RKO (cell line): ENCODE results near the gene ALG1.
A peak's percentile ranks its signal among the peaks of the same experiment; 100 is the strongest.
"Not testable (repeated sequence)": the region's sequence is repeated elsewhere in the genome, so short reads cannot be mapped to it uniquely, and the experiment has no call there.

Experiments
- DNase-seq: peaks from one replicate; pipeline ENCODE4 v3.0.0-alpha.2; 2016; ENCODE audit warnings: low spot score

Gene ALG1

GRCh38 chr16:5071681-5072333 is at the start of gene ALG1:
Gene ALG1 (plus strand): TSS chr16:5071843. CDS start chr16:5071850, 7 bp downstream.
- peak; percentile 90 for DNase-seq

- DNase-seq = no peak
These were observed 49.1 kb upstream of the ALG1 start for GRCh38 chr16:5022521-5022920.

GRCh38 chr16:5024632-5025031 is 47.0 kb upstream of the ALG1 start:
- peak; percentile 59 for DNase-seq

- DNase-seq = no peak
These were observed 46.4 kb upstream of the ALG1 start for GRCh38 chr16:5025171-5025632.

GRCh38 chr16:5026664-5027063 is 45.0 kb upstream of the ALG1 start:
- no peak for DNase-seq

- DNase-seq = no peak
These were observed 44.6 kb upstream of the ALG1 start for GRCh38 chr16:5027086-5027485.

GRCh38 chr16:5027575-5028235 is 43.9 kb upstream of the ALG1 start:
- no peak for DNase-seq

GRCh38 chr16:5028950-5029475 is 42.6 kb upstream of the ALG1 start:
- DNase-seq = no peak

GRCh38 chr16:5030251-5030870 is 41.3 kb upstream of the ALG1 start:
- DNase-seq = no peak

- no peak for DNase-seq
These were observed 40.0 kb upstream of the ALG1 start for GRCh38 chr16:5031601-5032000.

GRCh38 chr16:5032748-5033167 is 38.9 kb upstream of the ALG1 start:
- DNase-seq = peak; percentile 49

GRCh38 chr16:5033256-5034166 is 38.1 kb upstream of the ALG1 start, which contains the start of gene NAGPA:
Gene NAGPA (minus strand): TSS chr16:5033935. CDS start chr16:5033914, 21 bp downstream.
- DNase-seq = peak; percentile 85

GRCh38 chr16:5034167-5034523 is 37.5 kb upstream of the ALG1 start:
- no peak for DNase-seq

- no peak for DNase-seq
These were observed 35.8 kb upstream of the ALG1 start for GRCh38 chr16:5035909-5036227.

- no peak for DNase-seq
These were observed 35.2 kb upstream of the ALG1 start for GRCh38 chr16:5036228-5037156.

- DNase-seq = no peak
These were observed 31.2 kb upstream of the ALG1 start for GRCh38 chr16:5040451-5040850.

- DNase-seq = peak; percentile 73
These were observed 30.0 kb upstream of the ALG1 start for GRCh38 chr16:5041600-5042133.

- DNase-seq = peak; percentile 92
These were observed 29.0 kb upstream of the ALG1 start for GRCh38 chr16:5042574-5043171.

GRCh38 chr16:5044011-5044540 is 27.6 kb upstream of the ALG1 start:
- DNase-seq = no peak

- not testable (repeated sequence) for DNase-seq
These were observed 27.1 kb upstream of the ALG1 start for GRCh38 chr16:5044581-5044980.
